ENCODE results near the gene TMIGD1.
A peak's percentile ranks its signal among the peaks of the same experiment; 100 is the strongest.

Gene TMIGD1

GRCh38 chr17:30326809-30327208, 7.0 kb downstream of the TMIGD1 start:
- peak; percentile 95 for DNase-seq

- DNase-seq = no peak
Measured at GRCh38 chr17:30324723-30325122, 9.1 kb downstream of the TMIGD1 start.

DNA sequence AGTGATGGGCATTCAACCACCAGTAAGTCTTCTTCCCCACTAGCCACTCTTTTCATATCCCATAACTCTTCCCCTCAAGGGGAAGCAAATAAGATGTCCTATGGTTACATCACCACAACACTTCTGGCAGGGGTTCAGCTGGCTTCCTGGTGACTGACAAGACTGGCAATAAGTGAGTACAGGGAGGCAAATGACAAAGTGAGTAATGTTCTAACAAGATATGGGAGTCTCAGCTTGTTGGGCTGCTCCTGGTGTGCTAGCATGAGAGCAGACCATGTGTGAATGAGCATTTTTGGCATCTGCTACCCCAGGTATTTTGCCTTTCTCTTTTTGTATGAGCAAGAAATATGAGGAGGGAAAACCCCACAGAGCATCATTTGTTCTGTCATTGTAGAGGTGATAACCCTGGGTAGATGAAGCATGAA, 9.9 kb downstream of the TMIGD1 start:
- DNase-seq = peak; percentile 96

GRCh38 chr17:30323262-30323894, 10.5 kb downstream of the TMIGD1 start:
- peak; percentile 96 for DNase-seq

GRCh38 chr17:30321314-30321713, 12.5 kb downstream of the TMIGD1 start:
- peak; percentile 91 for DNase-seq

DNA sequence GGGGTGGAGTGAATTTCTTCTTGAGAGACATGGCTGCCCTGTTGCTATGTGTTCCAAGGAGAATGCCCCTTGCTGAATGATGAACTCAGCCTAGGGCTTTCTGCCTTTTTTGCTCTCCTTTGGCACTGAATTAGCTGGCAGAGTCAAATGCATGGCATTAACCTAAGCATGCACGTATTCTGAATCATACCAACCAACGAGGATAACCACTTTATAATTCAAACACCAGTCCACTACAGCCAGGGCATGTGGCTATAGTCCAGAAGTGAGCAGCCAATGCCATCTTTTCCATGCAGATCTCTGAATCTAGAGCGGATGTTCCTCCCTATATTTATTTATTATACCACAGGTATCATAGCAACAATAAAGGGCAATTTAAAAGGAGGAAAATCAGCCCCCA, 15.7 kb downstream of the TMIGD1 start:
- DNase-seq = no peak

DNA sequence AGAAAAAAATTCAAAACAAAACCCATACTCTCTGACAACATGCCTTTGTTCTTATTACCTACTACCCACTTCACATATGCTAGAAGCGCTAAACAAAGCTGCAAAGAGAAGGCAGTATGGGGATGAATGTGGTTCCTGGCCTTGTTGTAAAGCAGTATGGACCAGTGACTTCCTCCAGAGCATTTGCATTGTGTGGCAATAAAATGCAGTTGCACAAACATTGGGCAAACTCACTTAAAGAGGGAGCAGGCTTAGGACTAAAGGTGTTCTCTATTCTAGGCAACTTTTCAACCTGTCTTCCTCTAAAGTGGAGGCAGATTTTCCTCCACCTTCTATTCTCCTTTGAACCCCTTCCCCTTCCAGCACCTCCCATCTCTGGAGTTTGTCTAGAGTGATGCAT, 17.1 kb downstream of the TMIGD1 start:
- no peak for DNase-seq

GRCh38 chr17:30315106-30315505, 18.8 kb downstream of the TMIGD1 start:
- no peak for DNase-seq

DNA sequence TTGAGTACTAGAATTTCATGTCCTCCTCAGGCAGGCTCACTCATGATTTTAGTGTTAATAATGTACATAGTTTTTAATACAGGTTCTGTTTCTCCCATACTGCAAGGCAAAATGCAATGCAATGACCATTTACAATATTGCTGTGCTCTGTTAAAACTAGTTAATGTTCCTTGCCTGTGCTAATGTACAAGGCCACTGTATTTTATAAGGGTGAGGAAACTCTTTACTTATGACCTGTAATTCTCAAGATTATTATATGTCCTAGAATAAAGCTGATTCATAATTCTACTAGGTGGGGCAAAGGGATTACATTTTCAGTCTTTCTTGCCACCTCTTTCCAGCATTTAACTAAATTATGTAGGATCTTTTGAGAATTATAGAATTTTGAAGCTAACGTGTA, 19.4 kb downstream of the TMIGD1 start:
- no peak for DNase-seq

GRCh38 chr17:30312226-30312625, 21.6 kb downstream of the TMIGD1 start:
- DNase-seq = peak; percentile 60

- DNase-seq = no peak
Measured at GRCh38 chr17:30310562-30310961, 23.3 kb downstream of the TMIGD1 start.

GRCh38 chr17:30309591-30309990, 24.3 kb downstream of the TMIGD1 start:
- no peak for DNase-seq

DNA sequence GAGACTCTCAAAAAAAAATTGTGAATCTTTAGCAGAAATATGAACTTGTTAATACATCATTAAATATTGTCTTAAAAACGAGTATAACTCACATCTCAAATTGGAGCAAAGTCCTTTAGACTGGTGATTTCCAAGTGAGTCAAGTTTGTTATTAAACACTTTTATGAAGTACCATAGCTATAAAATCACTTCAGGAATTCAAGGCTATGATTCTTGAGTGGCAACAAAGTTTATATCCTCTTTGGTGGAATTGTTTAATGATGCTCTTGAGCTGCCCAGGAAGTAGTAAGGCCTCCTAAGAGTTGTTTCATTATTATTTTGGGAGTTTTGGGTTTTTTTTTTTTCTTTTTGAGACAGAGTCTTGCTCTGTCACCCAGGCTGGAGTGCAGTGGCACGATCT, 25.5 kb downstream of the TMIGD1 start:
- no peak for DNase-seq

DNA sequence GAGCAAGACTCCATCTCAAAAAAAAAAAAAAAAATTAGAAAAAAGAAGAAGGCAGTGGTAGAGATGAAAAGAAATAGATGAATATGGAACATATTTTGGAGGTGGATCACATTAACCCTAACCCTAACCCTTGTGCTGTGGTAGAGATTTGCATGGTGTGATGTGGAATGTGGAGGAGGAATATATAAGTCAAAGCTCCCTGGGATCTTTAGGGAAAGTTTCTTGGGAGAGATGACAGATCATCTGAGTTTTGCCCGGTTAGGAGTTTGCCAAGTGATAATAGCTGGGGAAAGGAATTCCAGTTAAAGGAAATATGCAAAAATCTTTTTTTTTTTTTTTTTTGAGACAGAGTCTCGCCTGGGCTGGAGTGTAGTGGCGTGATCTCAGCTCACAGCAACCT, 29.1 kb downstream of the TMIGD1 start:
- DNase-seq = no peak

DNA sequence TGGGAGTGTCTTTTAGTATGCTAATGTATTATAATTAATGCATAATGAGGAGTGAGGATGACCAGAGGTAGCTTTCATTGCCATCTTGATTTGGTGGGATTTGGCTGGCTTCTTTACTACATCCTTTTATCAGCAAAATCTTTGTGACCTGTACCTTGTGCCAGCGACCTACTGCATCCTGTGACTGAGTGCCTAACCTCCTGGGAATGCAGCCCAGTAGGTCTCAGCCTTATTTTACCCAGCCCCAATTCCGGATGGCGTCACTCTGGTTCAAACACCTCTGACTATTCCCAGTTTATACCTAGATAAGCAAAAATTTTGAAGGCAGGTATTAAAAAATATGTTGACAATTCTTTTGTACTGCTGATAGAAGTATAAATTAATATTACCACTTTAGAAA, 31.6 kb downstream of the TMIGD1 start:
- no peak for DNase-seq

DNA sequence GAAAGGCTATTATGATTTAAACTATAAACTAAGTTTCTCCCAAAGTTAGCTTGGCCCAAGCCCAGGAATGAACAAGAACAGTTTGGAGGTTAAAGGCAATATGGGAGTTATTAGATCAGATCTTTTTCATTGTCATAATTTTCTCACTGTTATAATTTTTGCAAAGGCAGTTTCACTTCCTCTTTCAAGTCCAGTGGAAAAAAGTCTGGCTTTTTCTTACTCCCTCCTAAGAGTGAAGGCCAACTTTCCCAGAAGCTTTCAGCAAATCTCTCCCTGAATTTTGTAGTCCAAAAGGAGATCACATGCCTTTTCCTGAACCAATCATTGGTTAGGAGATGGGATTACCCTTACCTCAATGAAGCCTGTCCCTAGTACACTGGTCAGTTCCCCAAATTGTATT, 33.0 kb downstream of the TMIGD1 start:
- no peak for DNase-seq

- peak; percentile 15 for DNase-seq
Measured at GRCh38 chr17:30299000-30299399, 34.9 kb downstream of the TMIGD1 start.

DNA sequence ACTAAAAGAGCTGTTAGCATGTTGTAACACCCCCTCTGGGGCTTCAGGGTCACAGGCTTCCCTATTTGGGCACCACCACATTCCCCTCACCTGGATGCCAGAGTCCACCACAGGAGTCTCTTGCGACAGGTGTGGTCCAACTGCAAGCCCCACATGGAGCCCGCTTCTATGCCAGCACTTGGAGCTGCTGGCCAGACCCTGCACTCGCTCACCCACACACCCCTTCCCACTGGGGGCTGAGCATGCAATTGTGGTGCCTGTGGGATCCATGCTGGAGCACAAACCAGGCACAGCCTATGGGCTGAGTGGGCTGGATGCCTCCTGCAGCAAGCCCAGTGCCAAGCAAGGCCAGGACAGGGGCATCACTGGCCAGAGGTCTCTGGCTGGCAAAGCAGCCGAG, 36.1 kb downstream of the TMIGD1 start:
- DNase-seq = no peak

- no peak for DNase-seq
Measured at GRCh38 chr17:30296499-30297080, 37.3 kb downstream of the TMIGD1 start.

DNA sequence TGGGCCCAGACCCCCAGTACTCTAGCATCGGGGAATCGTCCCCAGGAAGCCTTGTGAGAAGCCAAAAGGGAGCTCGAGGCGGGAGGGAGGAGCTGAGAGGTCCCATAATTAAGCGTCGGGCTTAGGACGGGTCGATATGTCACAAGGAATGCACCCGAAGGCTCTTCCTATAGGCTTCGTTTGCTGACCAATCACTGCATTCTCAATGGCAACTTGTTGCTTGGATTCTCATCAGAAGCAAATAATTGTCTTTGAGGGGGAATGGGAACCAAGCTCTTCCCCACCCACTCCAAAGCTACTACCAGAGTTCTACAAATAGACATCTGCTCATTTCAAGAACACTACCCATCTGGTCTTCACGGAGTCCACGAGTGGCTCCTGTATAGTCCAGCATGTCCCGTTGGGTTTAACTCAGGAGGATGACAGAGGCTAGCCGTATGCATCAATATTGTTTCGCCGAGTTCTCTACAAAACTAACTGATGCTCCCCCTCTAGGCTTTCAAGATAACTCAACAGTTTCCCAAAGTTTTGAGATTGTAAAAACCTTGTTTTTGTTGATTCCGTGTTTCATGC, 41.5 kb downstream of the TMIGD1 start:
- DNase-seq = no peak

- DNase-seq = peak; percentile 97
Measured at GRCh38 chr17:30291543-30292285, 42.1 kb downstream of the TMIGD1 start, which contains the start of gene BLMH. Gene BLMH, minus strand, starts transcription at chr17:30291944. Its CDS starts 125 bp downstream, at chr17:30291819.

- peak; percentile 85 for DNase-seq
Measured at GRCh38 chr17:30290696-30291542, 42.9 kb downstream of the TMIGD1 start.

- DNase-seq = no peak
Measured at GRCh38 chr17:30290077-30290476, 43.8 kb downstream of the TMIGD1 start.

Measured in NCI-H69 (cell line).